Stimulated activated CD4-positive, alpha-beta T cell treated with anti-CD3 and anti-CD28 coated beads, TNF-alpha, amount 100 ng/mL, for 4 hours (primary cell): ENCODE results near the gene SELENOF.
A peak's percentile ranks its signal among the peaks of the same experiment; 100 is the strongest.
"Not testable (repeated sequence)": the region's sequence is repeated elsewhere in the genome, so short reads cannot be mapped to it uniquely, and the experiment has no call there.

Experiments
- DNase-seq, 3 experiments: peaks; one replicate each; pipeline ENCODE4 v3.0.0-alpha.2; 2020; ENCODE audit warnings: low read depth in 3 of 3

Gene SELENOF

DNA sequence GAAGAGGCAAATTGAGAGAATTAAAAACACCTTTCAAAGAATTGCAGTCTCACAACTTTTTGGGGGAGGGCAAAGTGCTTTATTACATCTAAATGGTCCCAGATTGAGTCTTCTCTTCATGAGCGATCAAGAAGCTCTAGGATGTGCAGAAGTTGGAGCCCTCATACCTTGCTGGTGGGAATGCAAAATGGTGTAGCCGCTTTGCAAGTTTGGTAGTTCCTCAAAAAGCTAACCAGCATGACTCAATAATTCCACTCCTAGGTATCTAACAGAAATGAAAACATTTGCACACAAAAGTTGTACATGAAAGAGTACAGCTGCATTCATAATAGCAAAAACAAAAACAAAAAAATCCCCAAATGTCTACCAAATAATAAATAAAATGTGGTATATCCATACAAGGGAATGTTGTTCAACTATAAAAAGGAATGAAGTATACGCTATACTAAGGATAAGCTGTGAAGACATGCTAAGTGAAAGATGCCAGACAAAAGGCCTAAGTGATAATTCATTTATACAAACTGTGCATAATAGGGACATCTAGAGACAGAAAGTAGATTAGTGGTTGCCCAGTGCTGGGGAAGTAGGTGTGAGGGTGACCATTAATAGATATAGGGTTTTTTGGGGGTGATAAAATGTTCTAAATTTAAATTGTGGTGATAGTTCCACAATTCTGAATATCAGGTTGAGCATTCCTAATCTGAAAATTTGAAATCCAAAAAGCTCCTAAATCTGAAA is 55.2 kb downstream of the SELENOF start:
- DNase-seq: no peak

GRCh38 chr1:86856196-86856595 is 57.7 kb downstream of the SELENOF start:
- no peak for DNase-seq

DNA sequence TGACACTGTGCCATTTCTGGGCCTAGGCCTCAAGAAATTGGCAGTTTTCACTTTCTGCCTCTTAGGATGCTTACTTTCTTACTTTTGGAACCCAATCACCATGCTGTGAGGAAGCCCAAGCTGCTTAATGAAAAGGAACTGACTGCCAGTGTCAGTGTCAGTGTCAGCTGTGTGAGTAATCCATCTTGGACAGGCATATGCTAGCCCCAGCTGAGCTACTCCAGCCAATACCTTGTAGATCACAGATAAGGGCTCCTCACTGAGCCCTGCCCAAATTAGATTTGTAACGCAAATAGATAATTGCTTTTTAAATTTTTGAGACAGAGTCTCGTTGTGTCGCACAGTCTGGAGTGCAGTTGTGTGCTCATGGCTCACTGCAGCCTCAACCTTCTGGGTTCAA is 59.6 kb downstream of the SELENOF start:
- no peak for DNase-seq

- no peak for DNase-seq
Observed at GRCh38 chr1:86852782-86853408, 61.0 kb downstream of the SELENOF start.

GRCh38 chr1:86852289-86852688 is 61.6 kb downstream of the SELENOF start:
- DNase-seq: no peak

- DNase-seq: no peak
Observed at GRCh38 chr1:86849756-86850155, 64.2 kb downstream of the SELENOF start.

- DNase-seq: no peak
Observed at GRCh38 chr1:86848654-86849053, 65.3 kb downstream of the SELENOF start.

DNA sequence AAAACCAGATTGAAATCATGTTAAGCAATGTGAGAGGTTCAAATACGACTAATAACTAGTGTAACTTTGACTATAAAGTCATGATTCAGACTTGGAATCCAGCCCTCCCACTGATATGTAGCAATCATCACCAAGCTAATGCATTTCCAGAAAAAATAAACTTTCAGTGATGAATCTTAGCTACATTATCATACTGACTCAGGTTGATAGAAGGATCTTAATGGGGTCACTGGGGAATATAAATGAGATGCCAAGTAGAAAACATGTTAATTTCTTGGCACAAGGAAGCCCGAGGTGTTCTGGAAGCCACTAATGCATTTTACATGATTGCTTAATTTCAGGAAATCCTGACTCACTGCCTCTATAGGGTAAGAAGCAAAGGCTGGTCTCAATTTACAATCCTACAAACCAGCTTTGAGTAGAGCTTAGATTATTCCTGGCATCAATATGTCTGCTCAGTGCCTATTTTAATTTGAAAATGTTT is 67.7 kb downstream of the SELENOF start:
- DNase-seq: no peak

GRCh38 chr1:86845514-86845913 is 68.4 kb downstream of the SELENOF start:
- DNase-seq: no peak

DNA sequence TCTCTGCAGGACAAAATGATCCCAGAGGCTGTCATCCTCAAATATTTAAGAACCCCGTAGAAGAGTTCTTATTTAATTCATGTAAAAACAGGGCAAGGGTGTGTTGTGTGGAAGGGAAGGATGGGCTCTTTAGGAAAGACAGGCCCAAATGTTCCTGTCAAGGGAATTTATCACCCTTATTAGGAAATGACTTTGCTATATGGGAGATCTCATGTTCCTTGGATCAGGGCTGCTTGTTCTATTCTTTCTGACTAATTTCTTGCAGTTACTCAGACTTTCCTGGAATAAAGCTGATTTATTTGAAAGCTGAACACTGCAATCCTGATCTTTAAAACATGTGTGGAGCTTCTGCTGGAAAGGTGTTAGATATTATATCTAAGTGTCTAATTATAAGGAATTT is 72.8 kb downstream of the SELENOF start:
- no peak for DNase-seq

GRCh38 chr1:86833461-86834215 is 80.3 kb downstream of the SELENOF start:
- DNase-seq: peak; percentile 4 to 33 (median 13)

- DNase-seq: no peak
Observed at GRCh38 chr1:86832433-86832832, 81.5 kb downstream of the SELENOF start.

DNA sequence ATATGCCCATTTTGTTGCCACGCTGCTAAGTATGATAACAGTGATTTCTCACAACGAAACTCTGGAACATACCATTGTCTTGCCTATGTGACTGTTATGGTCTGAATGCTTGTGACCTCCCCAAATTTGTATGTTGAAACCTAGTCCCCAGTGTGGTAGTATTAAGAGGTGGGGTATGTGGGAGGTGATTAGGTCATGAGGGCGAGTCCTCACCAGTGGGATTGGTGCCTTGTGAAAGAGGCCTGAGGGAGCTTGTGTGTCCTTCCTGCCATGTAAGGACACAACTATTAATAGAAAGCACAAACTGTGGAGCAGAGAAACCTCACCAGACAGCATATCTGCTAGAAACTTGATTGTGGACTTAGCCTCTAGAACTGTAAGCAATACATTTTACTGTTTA is 84.6 kb downstream of the SELENOF start:
- DNase-seq: no peak

GRCh38 chr1:86828024-86828423 is 85.9 kb downstream of the SELENOF start:
- DNase-seq: no peak

DNA sequence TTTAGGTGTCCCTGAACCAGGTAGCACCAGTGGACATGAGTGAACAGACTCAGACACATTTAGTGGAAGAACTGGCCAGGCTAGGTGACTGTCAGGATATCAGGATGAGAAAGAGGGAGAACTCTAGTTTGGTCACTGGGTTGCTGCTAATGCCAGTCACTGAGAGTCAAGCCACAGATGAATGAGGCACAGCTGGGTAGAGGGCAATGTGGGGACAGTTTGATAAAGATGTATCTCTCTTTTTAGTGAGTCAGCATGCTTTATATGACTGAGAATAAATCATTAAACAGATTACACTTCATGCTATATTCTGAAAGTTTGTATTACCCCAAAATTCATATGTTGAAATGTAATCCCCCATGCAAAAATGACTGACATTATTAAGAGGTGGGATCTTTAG is 87.1 kb downstream of the SELENOF start:
- no peak for DNase-seq

DNA sequence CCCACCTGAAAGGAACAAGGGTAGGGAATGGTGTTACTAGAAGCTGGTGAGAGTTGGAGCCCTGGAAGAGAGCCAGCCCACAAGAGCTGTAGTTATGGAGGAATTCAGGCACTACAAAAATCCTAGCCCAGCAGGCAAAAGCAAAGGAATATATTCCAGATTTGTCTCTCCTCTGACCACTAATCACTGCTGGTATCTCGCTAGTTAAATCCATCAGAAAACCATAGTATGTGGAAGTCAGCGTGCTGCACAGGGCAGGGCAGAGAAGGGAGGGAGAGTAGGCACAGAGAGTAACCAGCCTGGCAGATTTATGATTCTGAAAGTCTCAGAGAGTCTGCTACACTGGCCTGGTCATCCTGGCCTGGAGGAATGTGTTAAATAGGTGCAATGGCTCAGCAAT is 88.6 kb downstream of the SELENOF start:
- no peak for DNase-seq

DNA sequence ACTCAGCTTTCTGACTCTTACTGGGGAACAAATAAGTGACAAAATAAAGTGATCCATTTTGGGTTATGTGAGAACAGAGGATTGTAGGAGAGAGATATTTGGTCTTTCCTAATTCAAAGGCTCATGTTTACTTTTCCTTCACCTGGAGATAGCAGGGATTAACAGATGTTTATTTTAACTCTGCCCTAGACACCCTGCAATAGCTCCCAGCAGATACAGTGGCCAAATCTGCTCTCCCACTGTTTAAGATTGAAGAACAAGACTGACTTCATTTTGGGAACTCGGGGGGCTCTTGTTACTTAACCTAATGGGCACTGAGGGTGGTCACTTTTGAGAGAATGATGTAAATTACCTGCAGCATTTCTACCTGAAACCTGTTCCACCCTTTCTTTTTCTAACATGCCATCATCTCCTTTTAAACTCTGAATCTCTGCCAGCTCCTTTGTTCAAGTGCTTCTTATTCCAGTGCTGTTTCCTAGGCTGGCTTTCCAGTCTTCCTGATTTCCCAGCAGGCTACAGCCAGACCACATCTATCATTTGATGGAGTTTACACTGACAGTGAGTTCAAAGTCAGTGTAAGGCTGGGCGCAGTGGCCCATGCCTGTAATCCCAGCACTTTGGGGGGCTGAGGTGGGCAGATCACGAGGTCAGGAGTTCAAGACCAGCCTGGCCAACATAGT is 90.0 kb downstream of the SELENOF start:
- DNase-seq: no peak

GRCh38 chr1:86823386-86823785 is 90.5 kb downstream of the SELENOF start:
- no peak for DNase-seq

DNA sequence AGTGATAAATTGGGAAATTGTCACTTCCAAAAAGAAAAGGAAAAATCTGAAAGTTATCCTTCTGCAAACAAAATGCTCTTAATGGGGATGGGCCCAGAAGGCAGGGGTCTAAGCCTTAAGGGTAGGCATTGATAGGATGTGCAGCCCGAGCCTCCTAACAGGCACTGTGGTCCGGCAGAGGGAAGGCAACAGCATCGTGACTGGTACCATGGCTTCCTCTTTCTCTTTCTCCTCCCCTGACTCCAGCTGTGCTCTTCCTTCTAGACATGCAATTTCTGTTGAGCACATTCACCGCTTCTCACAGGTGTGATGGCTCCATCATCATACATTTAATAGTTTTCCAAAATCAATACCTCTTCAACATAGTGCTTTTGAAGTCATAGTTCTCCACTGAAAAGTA is 91.5 kb downstream of the SELENOF start:
- no peak for DNase-seq

DNA sequence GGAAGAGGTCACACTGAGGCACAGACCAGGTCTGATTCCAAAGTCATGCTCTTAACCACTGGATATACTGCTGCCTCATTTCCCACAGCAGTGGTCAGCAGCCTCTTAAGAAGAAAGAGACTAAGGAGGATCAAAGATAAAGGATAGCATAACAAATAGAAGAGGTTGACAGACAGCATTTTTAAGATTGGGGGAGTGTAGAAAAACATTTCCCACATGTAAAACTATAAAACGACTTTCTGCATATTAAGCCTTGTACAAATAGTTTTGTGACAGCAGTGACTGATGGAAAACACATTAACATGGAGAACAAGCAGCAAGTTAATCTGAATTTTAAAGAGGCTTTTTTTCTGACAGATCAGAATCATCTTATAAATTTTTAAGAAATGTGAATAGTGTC is 92.0 kb downstream of the SELENOF start:
- DNase-seq: no peak

DNA sequence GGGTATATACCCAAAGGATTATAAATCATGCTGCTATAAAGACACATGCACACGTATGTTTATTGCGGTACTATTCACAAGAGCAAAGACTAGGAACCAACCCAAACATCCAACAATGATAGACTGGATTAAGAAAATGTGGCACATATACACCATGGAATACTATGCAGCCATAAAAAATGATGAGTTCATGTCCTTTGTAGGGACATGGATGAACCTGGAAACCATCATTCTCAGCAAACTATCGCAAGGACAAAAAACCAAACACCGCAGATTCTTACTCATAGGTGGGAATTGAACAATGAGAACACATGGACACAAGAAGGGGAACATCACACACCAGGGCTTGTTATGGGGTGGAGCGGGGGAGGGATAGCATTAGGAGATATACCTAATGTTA is 94.0 kb downstream of the SELENOF start:
- not testable (repeated sequence) for DNase-seq

DNA sequence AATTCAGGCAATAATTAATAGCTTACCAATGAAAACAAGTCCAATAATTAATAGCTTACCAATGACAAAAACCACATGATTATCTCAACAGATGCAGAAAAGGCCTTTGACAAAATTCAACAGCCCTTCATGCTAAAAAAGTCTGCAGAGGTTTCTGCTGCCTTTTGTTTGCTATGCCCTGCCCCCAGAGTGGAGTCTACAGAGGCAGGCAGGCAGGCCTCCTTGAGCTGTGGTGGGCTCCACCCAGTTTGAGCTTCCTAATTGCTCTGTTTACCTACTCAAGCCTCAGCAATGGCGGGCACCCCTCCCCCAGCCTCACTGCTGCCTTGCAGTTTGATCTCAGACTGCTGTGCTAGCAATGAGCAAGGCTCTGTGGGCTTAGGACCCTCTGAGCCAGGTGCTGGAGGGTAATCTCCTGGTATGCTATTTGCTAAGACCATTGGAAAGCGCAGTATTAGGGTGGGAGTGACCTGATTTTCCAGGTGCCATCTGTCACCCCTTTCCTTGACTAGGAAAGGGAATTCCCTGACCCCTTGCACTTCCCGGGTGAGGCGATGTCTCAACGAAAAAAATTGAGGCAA is 96.6 kb downstream of the SELENOF start:
- DNase-seq: not testable (repeated sequence)
